ENCODE measurements around the gene ZNF518A. TPM values are rescaled to one million over a fixed set of nuclear protein-coding genes. Genes with fewer than 3 reads are reported as not detected.

The ZNF518A gene
- total and polyA plus RNA-seq, 2 of the 13 experiments (the other 11 are each of a cell fraction or from before 2014, with no cell fraction given), result 21.7 to 37.1 TPM

DNA sequence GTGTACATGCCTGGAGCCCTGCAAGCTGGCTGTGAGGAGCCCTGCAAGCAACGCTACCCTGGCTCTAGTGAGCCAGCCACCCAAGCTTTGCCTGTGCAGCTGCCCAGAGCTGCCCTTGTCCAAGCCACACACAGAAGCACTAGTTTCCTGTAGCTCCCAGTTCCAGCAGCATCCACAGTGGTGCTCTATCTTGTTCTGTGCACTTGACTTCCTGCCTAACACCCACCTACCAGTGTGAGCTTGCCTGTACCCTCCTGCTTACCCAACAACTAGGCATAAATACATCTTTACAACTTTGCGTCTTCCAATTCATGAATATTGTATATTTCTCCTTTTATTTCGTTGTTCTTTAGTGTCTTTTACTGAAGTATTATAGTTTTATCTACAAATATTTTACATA is 32.2 kb upstream of the ZNF518A start:
- intact Hi-C loops (cut with micrococcal nuclease; ENCODE audit: unreplicated experiment) (no loop called here), in situ Hi-C loops (cut with HindIII; ENCODE audit: extremely low pct_ligation_motif_present, low pct_unique_long_range_greater_than_20kb) (no loop called here)
- Histone ChIP-seq H3K4me1 (ENCODE audit: insufficient read depth, low read length) (peaks cover 20% of the 10 kb centered on the region), H3K4me3 (replicated peaks in 1 of 3; ENCODE audit: insufficient read depth in 1 of 3, low read depth in 2 of 3, low read length in 3 of 3) (no peak overlapping the region), H3K27me3 (ENCODE audit: control insufficient read depth in 1 of 2, insufficient read depth in 2 of 2, low read length in 2 of 2) (no peaks in the 10 kb centered on the region), H3K9me3 (ENCODE audit: low read length) (no peaks in the 10 kb centered on the region), H2AFZ (ENCODE audit: low read length) (no peak overlapping the region), H3K27ac (ENCODE audit: extremely low read length, insufficient read depth, low read length) (no peak overlapping the region), H3K4me2 (ENCODE audit: low read depth, low read length) (no peak overlapping the region), H3K36me3 (replicated peaks in 1 of 2; ENCODE audit: control insufficient read depth in 1 of 2, insufficient read depth in 2 of 2, low read length in 2 of 2) (no peaks in the 10 kb centered on the region), H4K20me1 (ENCODE audit: insufficient read depth, low read length) (no peaks in the 10 kb centered on the region), H3K9ac (ENCODE audit: insufficient read depth, low read depth, low read length) (no peak overlapping the region), H3K79me2 (ENCODE audit: insufficient read depth, low read length) (no peaks in the 10 kb centered on the region)
- DNase-seq (ENCODE audit: low spot score) (no peak), FAIRE-seq (no peak), ATAC-seq (peak; percentile 22; the same call in 1 of the 3 replicates)
- 57% methylated on average over 2 of the region's 3 CpGs for WGBS (ENCODE audit: low lambda C conversion rate)
- ChIA-PET POLR2A (interaction anchor here (1.1 to 1.6 kb wide), 3 partner anchors 8 to 32 kb away, joined by 3 to 6 read pairs (median 5); partner anchors contain the start of gene ZNF518A), CTCF (ENCODE audit: low intra/inter-chr PET ratio, low total read pairs) (no interaction called here)
- TF ChIP-seq ZNF780A (CRISPR knock-in tag; IDR thresholded peaks at IDR 0.05) (peak; percentile 93; the same call in 1 of the 2 replicates), FIP1L1 (IDR thresholded peaks at IDR 0.05; ENCODE audit: borderline replicate concordance, insufficient read depth, low read depth, low read length) (no peak), PITX1 (CRISPR knock-in tag; IDR thresholded peaks at IDR 0.05) (no peak), NAIF1 (CRISPR knock-in tag; IDR thresholded peaks at IDR 0.05; ENCODE audit: borderline replicate concordance) (no peak), MED1 (CRISPR knock-in tag; IDR thresholded peaks at IDR 0.05) (no peak)
- no TSS peak for BruUV-seq (replicated peaks)

DNA sequence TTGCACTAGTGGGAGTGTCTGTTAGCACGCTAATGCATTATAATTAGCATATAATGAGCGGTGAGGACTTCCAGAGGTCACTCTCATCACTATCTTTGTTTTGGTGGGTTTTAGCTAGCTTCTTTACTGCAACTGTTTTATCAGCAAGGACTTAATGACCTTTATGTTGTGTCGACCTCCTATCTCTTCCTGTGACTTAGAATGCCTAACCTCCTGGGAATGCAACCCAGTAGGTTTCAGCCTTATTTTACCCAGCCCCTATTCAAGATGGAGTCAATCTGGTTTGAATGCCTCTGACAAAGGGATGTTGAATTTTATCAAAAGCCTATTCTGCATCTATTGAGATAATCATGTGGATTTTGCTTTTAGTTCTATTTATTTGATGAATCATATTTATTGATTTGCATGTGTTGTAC is 22.5 kb upstream of the ZNF518A start:
- no peak overlapping the region for H3K9ac ChIP-seq (ENCODE audit: insufficient read depth, low read depth, low read length)
- intact Hi-C loops (cut with micrococcal nuclease; ENCODE audit: unreplicated experiment) (no loop called here), in situ Hi-C loops (cut with HindIII; ENCODE audit: extremely low pct_ligation_motif_present, low pct_unique_long_range_greater_than_20kb) (no loop called here)
- no peaks in the 10 kb centered on the region for H3K9me3 ChIP-seq (ENCODE audit: low read length)
- no peaks in the 10 kb centered on the region for H3K36me3 ChIP-seq (replicated peaks in 1 of 2; ENCODE audit: control insufficient read depth in 1 of 2, insufficient read depth in 2 of 2, low read length in 2 of 2)
- H4K20me1 ChIP-seq (ENCODE audit: insufficient read depth, low read length), result no peaks in the 10 kb centered on the region
- 2% methylated on average over 3 of the region's 3 CpGs for WGBS (ENCODE audit: low lambda C conversion rate)
- no peaks in the 10 kb centered on the region for H3K4me1 ChIP-seq (ENCODE audit: insufficient read depth, low read length)
- no peak for ATAC-seq
- ChIA-PET POLR2A (interaction anchor here (1.3 kb wide), 1 partner anchor 14 kb away, joined by 4 read pairs; no protein-coding TSS in a partner anchor), CTCF (ENCODE audit: low intra/inter-chr PET ratio, low total read pairs) (no interaction called here)
- TF ChIP-seq ZNF841 (CRISPR knock-in tag; IDR thresholded peaks at IDR 0.05; ENCODE audit: borderline replicate concordance), result no peak
- DNase-seq (ENCODE audit: low spot score), result no peak
- H3K79me2 ChIP-seq (ENCODE audit: insufficient read depth, low read length), result no peaks in the 10 kb centered on the region
- peaks cover 2% of the 10 kb centered on the region in 2 experiments; a peak in 1 of 5 replicates for H3K27me3 ChIP-seq (ENCODE audit: control insufficient read depth in 1 of 2, insufficient read depth in 2 of 2, low read length in 2 of 2)
- no peak overlapping the region for H3K4me3 ChIP-seq (replicated peaks in 1 of 3; ENCODE audit: insufficient read depth in 1 of 3, low read depth in 2 of 3, low read length in 3 of 3)
- FAIRE-seq, result no peak
- H3K4me2 ChIP-seq (ENCODE audit: low read depth, low read length), result no peak overlapping the region
- no TSS peak for BruUV-seq (replicated peaks)
- H3K27ac ChIP-seq (ENCODE audit: extremely low read length, insufficient read depth, low read length), result no peak overlapping the region
- no peak overlapping the region for H2AFZ ChIP-seq (ENCODE audit: low read length)
